GM12878 (cell line): Measurements from ENCODE around the gene KMO. TPM values are rescaled to one million over a fixed set of nuclear protein-coding genes. Genes with fewer than 3 reads are reported as not detected.

Experiments used
- CTCF ChIP-seq, 3 experiments: IDR thresholded peaks in 2 of 3; conservative IDR thresholded peaks in 1 of 3; 2 replicates each; pipeline ENCODE4 v1.5.1; 2011; ENCODE audit warnings: low read depth in 3 of 3, low read length in 3 of 3, mild to moderate bottlenecking in 3 of 3, control low read depth in 2 of 3, moderate library complexity in 2 of 3, inconsistent platforms in 1 of 3, mixed read lengths in 1 of 3; ENCODE audit not compliant: control insufficient read depth in 2 of 3, insufficient read depth in 1 of 3; ENCODE audit errors: extremely low read depth in 1 of 3
- CUX1 ChIP-seq: IDR thresholded peaks from 2 replicates; pipeline ENCODE4 v1.6.1; 2012; ENCODE audit warnings: improper control_type of control experiment, low read depth, low read length; ENCODE audit not compliant: insufficient replicate concordance
- HSF1 ChIP-seq: fragments of 150-350 bp; IDR thresholded peaks from 2 replicates; pipeline ENCODE4 v1.6.1; 2014; ENCODE audit warnings: mild to moderate bottlenecking, low read depth, low read length
- JUNB ChIP-seq: IDR thresholded peaks from 2 replicates; pipeline ENCODE4 v1.6.1; 2016; ENCODE audit warnings: antibody characterized with exemption, mild to moderate bottlenecking
- NFIC ChIP-seq: IDR thresholded peaks from 2 replicates; pipeline ENCODE4 v1.6.1; 2012; ENCODE audit warnings: low read depth, mild to moderate bottlenecking, inconsistent platforms, low read length, moderate library complexity
- NR2C1 ChIP-seq: fragments of 450-650 bp; IDR thresholded peaks from 2 replicates; pipeline ENCODE4 v1.6.1; 2017; ENCODE audit warnings: antibody characterized with exemption, mild to moderate bottlenecking, moderate library complexity
- PML ChIP-seq: IDR thresholded peaks from 2 replicates; pipeline ENCODE4 v1.6.1; 2012; ENCODE audit warnings: low read length, inconsistent platforms
- POLR2A ChIP-seq: IDR thresholded peaks from 2 replicates; pipeline ENCODE4 v1.6.1; 2011; ENCODE audit warnings: low read depth, mild to moderate bottlenecking, low read length
- ZNF24 ChIP-seq: fragments of 450-650 bp; IDR thresholded peaks from 2 replicates; pipeline ENCODE4 v1.6.1; 2017; ENCODE audit warnings: antibody characterized with exemption, mild to moderate bottlenecking
- ZNF274 ChIP-seq: IDR thresholded peaks from one replicate; pipeline ENCODE4 v1.8.0; 2011; ENCODE audit not compliant: insufficient read length, insufficient read depth
- polyA plus RNA-seq, 11 experiments: library from polyadenylated mRNA; depleted of rRNA in 4 of 11; unstranded in 6 of 11; stranded (reverse) in 5 of 11; fragments of >200 nt; fragmentation: Nextera tagmentation in 4 of 11; fragmentation: Illumina TruSeq in 1 of 11; extraction: Ambion mirVana in 4 of 11; extraction: Trizol in 1 of 11; gene quantifications; 1 replicate in 1 of 11; 2 replicates in 10 of 11; pipeline versions ENCODE4 v1.2.1 to v1.2.3, GENCODE V29; 2011 to 2016; ENCODE audit warnings: inconsistent platforms in 2 of 11, missing spikeins in 2 of 11, low read depth in 1 of 11
- total RNA-seq, 4 experiments: library from RNA; depleted of rRNA in 3 of 4; stranded (reverse); fragments of >200 nt in 3 of 4; fragmentation: Illumina TruSeq in 1 of 4; extraction: Trizol in 1 of 4; gene quantifications; 2 replicates each; pipeline versions ENCODE4 v1.2.1 to v1.2.3, GENCODE V29; 2013 to 2021
- TF ChIP-seq, protein P1 (sequence below): IDR thresholded peaks from 2 replicates; pipeline ENCODE4 v1.6.1; 2011; ENCODE audit warnings: low read depth, low read length, improper control_type of control experiment, borderline replicate concordance

KMO gene
- total and polyA plus RNA-seq, 10 of the 15 experiments (the other 5 are each of a cell fraction or from before 2014, with no cell fraction given): 0.68 to 5.9 (median 1.5) TPM

DNA sequence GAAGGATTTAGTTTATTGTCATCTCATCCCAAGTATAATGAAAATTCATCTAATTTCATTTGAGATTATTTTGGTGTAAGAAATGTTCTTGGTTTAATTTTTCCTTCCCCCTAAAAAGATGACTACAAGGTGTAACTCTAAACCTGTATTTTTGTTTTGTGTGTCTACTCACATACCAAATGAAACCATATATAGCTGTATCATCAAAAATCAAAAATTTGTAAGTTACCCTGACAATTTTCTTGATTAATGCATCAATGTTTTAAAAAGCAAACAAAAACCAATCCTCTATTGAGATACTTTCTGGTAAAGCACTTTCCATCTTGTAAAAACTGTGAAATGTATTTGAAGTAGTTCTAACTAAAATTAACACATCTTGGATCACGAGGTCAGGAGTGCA is 43.4 kb upstream of the KMO start (continued):
- TF ChIP-seq CUX1 (no peak), PML (no peak), NR2C1 (no peak), HSF1 (no peak), ZNF274 (no peak), JUNB (no peak), POLR2A (no peak), ZNF24 (no peak), CTCF (IDR thresholded peaks at IDR 0.05 in 2 of 3, conservative IDR thresholded peaks at IDR 0.05 in 1 of 3; ENCODE audit: control insufficient read depth in 2 of 3, extremely low read depth in 1 of 3, insufficient read depth in 1 of 3, low read depth in 3 of 3, low read length in 3 of 3) (no peak), NFIC (no peak)
- TF ChIP-seq, protein P1, sequence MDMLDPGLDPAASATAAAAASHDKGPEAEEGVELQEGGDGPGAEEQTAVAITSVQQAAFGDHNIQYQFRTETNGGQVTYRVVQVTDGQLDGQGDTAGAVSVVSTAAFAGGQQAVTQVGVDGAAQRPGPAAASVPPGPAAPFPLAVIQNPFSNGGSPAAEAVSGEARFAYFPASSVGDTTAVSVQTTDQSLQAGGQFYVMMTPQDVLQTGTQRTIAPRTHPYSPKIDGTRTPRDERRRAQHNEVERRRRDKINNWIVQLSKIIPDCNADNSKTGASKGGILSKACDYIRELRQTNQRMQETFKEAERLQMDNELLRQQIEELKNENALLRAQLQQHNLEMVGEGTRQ: no peak
